Measurements from ENCODE around the gene PACSIN2.

PACSIN2 gene

DNA sequence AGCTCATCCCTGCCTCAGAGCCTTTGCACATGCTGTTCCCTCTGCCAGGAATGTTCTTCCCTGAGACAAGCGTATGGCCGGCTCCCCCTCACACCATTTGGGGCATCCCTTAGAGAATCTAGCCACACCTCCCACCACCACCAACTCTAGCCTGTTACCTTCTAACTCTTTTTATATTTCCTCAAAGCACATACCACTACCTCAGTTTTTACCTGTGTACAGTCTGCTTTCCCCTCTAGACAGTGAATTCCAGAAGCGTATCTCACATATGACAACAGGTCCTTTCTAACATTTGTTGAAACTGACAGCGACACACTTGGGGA lies 82.8 kb downstream of the PACSIN2 start:
- no peak for DNase-seq (ENCODE audit: low spot score)
- CTCF ChIA-PET: no interaction called here
- POLR2A ChIA-PET (ENCODE audit: low non-redundant PET): no interaction called here
- no peak for TF ChIP-seq CTCF (conservative IDR thresholded peaks at IDR 0.05; ENCODE audit: low read depth)
- no peak overlapping the region for H3K27ac ChIP-seq

- no peak for DNase-seq (ENCODE audit: low spot score)
- CTCF ChIA-PET: no interaction called here
- TF ChIP-seq CTCF (conservative IDR thresholded peaks at IDR 0.05; ENCODE audit: low read depth): no peak
- H3K27ac ChIP-seq: peak overlapping the region; percentile 46
- POLR2A ChIA-PET (ENCODE audit: low non-redundant PET): no interaction called here
Measured at GRCh38 chr22:42931421-42932196, 83.3 kb downstream of the PACSIN2 start.

DNA sequence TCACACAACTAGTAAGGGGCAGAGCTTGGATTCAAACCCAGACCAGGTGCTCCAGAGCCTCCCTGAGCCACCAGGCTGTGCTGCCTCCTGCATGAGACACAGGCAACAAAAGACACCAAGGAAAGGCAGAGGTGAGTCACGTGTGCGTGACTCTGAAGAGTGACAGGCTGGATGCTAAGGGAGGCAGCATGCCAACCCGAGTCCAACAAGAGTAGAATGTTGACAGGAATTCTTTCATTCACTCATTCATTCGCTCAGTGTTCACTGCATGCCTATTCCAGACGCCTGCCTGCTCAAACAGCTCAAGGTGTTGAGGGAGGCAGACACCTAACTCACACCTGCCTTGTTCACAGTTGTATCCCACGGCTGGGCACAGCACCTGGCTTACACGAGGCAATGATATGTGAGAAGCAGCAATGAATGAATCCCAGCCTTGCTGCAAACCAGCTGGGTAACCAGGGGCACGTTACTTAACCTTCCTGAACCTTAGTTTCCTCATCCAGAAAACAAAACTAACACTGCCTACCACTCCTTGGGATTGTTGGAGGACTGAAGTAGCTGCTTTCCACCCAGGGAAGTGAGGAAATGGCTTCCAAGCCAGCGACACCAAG lies 84.0 kb downstream of the PACSIN2 start:
- peak; percentile 26 for DNase-seq (ENCODE audit: low spot score)
- CTCF ChIA-PET: no interaction called here
- POLR2A ChIA-PET (ENCODE audit: low non-redundant PET): no interaction called here
- no peak for TF ChIP-seq CTCF (conservative IDR thresholded peaks at IDR 0.05; ENCODE audit: low read depth)
- H3K27ac ChIP-seq: peak overlapping the region; percentile 46

DNA sequence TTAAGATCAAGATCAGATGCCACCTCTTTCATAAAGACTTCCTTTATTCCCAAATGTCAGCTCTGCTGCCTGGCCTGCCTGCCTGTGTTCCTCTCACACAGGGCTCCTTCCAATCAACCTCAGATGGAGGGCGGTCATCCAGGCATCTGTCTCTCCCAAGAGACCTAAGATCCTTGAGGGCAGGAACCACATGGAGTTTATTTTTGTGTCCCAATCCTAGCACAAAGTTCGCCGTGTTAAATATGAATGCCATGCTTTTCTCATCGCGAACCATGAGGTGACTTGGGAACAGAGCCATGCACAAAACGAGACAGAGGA lies 85.2 kb downstream of the PACSIN2 start:
- no peak for TF ChIP-seq CTCF (conservative IDR thresholded peaks at IDR 0.05; ENCODE audit: low read depth)
- POLR2A ChIA-PET (ENCODE audit: low non-redundant PET): no interaction called here
- CTCF ChIA-PET: no interaction called here
- no peak for DNase-seq (ENCODE audit: low spot score)
- H3K27ac ChIP-seq: no peak overlapping the region; the same call in 1 of the 2 replicates

DNA sequence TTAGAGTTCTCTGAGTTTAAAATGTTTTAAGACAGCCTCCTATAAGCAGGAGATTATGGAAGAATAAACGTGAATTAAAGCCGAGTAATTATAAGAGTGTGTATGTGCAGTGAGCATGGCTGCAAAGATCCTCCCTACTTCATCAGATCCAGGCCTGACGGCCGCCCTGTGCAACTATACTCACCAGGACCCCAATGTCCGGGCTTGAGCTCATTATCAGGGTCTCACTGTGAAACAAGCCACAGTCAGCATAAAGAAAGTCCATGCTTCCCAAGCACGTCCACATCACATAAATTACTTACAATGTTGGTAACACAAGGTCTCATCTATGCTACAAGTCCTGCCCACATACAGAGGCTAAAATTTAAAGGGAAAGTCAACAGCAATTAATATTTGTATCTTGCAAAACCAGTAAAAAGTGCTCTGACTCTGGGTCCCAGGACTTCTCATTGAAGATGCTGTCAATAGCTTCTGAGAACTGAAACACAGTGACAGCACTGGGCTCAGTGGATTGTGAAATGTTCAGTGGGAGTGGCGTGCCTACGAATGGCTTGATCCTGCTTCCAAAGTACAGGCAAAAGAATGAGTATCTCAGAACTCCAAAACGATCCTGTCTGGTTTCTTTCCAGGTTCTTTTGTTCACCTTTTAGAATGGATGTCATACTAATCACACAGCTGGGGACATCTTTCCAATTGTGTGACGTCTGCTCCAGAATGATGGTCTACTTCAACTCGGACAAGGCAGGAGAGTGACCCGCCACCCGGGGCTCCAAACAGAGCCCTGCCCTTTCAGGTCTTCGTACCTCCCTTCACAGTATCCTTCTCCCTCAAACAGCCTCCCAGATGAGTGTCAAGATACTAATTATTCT lies 85.7 kb downstream of the PACSIN2 start:
- ChIA-PET POLR2A (ENCODE audit: low non-redundant PET) (no interaction called here), CTCF (no interaction called here)
- TF ChIP-seq CTCF (conservative IDR thresholded peaks at IDR 0.05; ENCODE audit: low read depth): no peak
- H3K27ac ChIP-seq: no peak overlapping the region
- no peak for DNase-seq (ENCODE audit: low spot score)

DNA sequence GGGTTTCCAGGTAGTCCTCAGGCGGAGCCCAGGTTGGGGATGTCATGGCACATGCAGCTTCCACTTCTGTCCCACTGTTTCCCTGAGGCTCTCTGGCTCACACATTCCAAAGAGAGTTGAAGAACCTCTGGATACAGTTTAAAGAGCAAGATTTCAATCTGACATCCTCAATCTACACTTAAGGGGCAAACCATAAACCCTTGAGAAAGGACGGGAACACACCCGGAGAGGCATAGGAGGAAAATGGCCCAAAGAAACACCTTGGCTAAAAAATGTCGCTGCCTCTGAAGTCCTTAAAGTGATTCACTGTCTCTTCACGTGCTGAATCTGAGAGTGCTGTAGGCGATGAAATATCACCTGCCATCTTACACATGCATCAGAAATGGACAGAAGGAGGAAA lies 87.0 kb downstream of the PACSIN2 start:
- no peak for DNase-seq (ENCODE audit: low spot score)
- ChIA-PET POLR2A (ENCODE audit: low non-redundant PET) (no interaction called here), CTCF (no interaction called here)
- TF ChIP-seq CTCF (conservative IDR thresholded peaks at IDR 0.05; ENCODE audit: low read depth): no peak
- H3K27ac ChIP-seq: no peak overlapping the region

Measured in RWPE1 (cell line).